SK-N-SH (cell line): ENCODE data around the gene STK40.

Experiments
- CHD2 ChIP-seq: fragments of 150-350 bp; IDR thresholded peaks from 2 replicates; pipeline ENCODE4 v1.6.1; 2018; ENCODE audit warnings: low read length; ENCODE audit not compliant: partially characterized antibody
- EP300 ChIP-seq, 2 experiments: IDR thresholded peaks; 2 replicates each; pipeline versions ENCODE4 v1.4.0 to v1.6.1; 2012; ENCODE audit warnings: borderline replicate concordance in 1 of 2, low read depth in 1 of 2, low read length in 1 of 2
- EZH2phosphoT487 ChIP-seq: fragments of 200-600 bp; sonication (generic); IDR thresholded peaks from 2 replicates; pipeline ENCODE4 v1.6.1; 2017; ENCODE audit warnings: low read depth, mixed run types, mild to moderate bottlenecking, antibody characterized with exemption, moderate library complexity, borderline replicate concordance
- JUND ChIP-seq: IDR thresholded peaks from 2 replicates; pipeline ENCODE4 v1.4.0; 2012
- MXI1 ChIP-seq: IDR thresholded peaks from 2 replicates; pipeline ENCODE4 v1.6.1; 2012; ENCODE audit warnings: mild to moderate bottlenecking, low read depth, low read length, improper control_type of control experiment
- TAF1 ChIP-seq: IDR thresholded peaks from 2 replicates; pipeline ENCODE4 v1.6.1; 2012; ENCODE audit warnings: low read depth, mild to moderate bottlenecking, low read length, moderate library complexity, borderline replicate concordance
- YY1 ChIP-seq: IDR thresholded peaks from 2 replicates; pipeline ENCODE4 v1.4.0; 2012; ENCODE audit warnings: low read depth, mild to moderate bottlenecking
- TF ChIP-seq, protein P1 (sequence below): fragments of 200-600 bp; sonication (generic); IDR thresholded peaks from 2 replicates; pipeline ENCODE4 v1.6.1; 2017; ENCODE audit warnings: antibody characterized with exemption, mild to moderate bottlenecking, moderate library complexity
- TF ChIP-seq, protein P2 (sequence below): IDR thresholded peaks from 2 replicates; pipeline ENCODE4 v1.6.1; 2012; ENCODE audit warnings: mild to moderate bottlenecking, low read depth, low read length, moderate library complexity

DNA sequence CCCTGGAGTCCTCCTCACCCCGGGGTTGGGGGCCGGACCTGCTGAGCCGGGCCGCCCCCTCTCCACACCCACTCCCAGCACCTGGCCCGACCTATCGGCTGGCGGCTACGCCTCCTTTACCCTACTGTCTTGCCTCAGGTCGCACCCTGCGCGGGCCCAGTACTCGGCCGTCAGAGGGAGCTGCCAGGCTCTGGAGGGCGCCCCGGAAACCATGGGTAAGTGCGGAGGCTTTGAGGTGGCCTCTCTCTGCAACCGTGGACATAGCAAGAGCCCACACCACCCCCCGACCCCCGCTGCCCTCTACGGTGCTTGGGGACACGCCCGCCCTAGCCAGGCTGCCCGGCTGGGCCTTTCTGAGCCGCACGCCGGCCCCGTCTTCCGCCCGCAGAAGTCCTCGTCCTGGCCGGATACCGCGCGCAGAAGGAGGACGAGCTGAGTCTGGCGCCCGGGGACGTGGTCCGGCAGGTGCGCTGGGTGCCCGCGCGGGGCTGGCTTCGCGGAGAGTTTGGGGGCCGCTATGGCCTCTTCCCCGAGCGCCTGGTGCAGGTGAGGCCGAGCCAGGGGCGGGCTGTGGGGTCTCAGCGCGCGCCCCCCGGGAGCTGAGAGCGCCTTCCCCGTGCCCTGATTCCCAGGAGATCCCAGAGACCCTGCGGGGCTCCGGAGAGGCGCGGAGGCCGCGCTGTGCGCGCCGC is 79.4 kb downstream of the STK40 start, which contains the start of gene SH3D21:
- TF ChIP-seq MXI1, result no peak
- TF ChIP-seq, protein P1, sequence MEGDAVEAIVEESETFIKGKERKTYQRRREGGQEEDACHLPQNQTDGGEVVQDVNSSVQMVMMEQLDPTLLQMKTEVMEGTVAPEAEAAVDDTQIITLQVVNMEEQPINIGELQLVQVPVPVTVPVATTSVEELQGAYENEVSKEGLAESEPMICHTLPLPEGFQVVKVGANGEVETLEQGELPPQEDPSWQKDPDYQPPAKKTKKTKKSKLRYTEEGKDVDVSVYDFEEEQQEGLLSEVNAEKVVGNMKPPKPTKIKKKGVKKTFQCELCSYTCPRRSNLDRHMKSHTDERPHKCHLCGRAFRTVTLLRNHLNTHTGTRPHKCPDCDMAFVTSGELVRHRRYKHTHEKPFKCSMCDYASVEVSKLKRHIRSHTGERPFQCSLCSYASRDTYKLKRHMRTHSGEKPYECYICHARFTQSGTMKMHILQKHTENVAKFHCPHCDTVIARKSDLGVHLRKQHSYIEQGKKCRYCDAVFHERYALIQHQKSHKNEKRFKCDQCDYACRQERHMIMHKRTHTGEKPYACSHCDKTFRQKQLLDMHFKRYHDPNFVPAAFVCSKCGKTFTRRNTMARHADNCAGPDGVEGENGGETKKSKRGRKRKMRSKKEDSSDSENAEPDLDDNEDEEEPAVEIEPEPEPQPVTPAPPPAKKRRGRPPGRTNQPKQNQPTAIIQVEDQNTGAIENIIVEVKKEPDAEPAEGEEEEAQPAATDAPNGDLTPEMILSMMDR, result no peak
- TF ChIP-seq EP300 (IDR thresholded peaks at IDR 0.05; ENCODE audit: borderline replicate concordance in 1 of 2, low read depth in 1 of 2, low read length in 1 of 2), result no peak
- no peak for TF ChIP-seq JUND
- no peak for TF ChIP-seq CHD2
- TF ChIP-seq, protein P2, sequence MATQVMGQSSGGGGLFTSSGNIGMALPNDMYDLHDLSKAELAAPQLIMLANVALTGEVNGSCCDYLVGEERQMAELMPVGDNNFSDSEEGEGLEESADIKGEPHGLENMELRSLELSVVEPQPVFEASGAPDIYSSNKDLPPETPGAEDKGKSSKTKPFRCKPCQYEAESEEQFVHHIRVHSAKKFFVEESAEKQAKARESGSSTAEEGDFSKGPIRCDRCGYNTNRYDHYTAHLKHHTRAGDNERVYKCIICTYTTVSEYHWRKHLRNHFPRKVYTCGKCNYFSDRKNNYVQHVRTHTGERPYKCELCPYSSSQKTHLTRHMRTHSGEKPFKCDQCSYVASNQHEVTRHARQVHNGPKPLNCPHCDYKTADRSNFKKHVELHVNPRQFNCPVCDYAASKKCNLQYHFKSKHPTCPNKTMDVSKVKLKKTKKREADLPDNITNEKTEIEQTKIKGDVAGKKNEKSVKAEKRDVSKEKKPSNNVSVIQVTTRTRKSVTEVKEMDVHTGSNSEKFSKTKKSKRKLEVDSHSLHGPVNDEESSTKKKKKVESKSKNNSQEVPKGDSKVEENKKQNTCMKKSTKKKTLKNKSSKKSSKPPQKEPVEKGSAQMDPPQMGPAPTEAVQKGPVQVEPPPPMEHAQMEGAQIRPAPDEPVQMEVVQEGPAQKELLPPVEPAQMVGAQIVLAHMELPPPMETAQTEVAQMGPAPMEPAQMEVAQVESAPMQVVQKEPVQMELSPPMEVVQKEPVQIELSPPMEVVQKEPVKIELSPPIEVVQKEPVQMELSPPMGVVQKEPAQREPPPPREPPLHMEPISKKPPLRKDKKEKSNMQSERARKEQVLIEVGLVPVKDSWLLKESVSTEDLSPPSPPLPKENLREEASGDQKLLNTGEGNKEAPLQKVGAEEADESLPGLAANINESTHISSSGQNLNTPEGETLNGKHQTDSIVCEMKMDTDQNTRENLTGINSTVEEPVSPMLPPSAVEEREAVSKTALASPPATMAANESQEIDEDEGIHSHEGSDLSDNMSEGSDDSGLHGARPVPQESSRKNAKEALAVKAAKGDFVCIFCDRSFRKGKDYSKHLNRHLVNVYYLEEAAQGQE, result no peak
- TF ChIP-seq EZH2phosphoT487, result no peak
- TF ChIP-seq TAF1, result no peak
- no peak for TF ChIP-seq YY1
